ENCODE data around the gene CACNA1F. TPM values are rescaled to one million over a fixed set of nuclear protein-coding genes. Genes with fewer than 3 reads are reported as not detected.

CACNA1F gene
- total RNA-seq, 1 donor from 2014 or later: 4.9 TPM

DNA sequence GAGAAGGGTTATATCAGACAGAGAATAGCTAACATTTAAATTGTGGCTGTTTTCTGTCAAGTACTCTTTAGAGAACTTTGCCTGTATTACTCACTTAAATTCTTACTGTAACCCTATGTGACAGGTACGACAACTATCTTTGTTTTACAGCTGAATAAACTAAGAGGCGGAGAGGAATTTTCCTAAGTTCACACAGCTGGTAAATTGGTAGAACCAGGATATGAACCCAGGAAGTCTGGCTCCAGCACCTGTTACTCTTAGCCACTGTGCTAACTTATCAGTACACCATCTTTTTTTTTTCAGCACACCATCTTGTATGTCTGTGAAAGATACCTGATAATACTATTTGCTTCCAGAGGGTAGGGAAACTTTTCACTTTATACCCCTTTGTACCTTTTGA, 31.1 kb downstream of the CACNA1F start:
- Histone ChIP-seq H3K9me3 (ENCODE audit: low read depth) (no peaks in the 10 kb centered on the region), H2AFZ (replicated peaks) (no peak overlapping the region), H3K9ac (no peak overlapping the region), H3K4me3 (no peak overlapping the region), H3K4me1 (no peaks in the 10 kb centered on the region), H3K79me2 (ENCODE audit: low read depth) (no peaks in the 10 kb centered on the region), H3K36me3 (no peaks in the 10 kb centered on the region), H3K27ac (no peak overlapping the region), H3K27me3 (peaks cover 21% of the 10 kb centered on the region), H3F3A (ENCODE audit: low read depth) (no peaks in the 10 kb centered on the region), H4K20me1 (ENCODE audit: low read depth) (no peaks in the 10 kb centered on the region), H3K4me2 (no peak overlapping the region)
- H3K4me3 Mint-ChIP-seq: no peak overlapping the region
- no peaks in the 10 kb centered on the region for H3K36me3 Mint-ChIP-seq
- H3K4me1 Mint-ChIP-seq: peaks cover 4% of the 10 kb centered on the region
- no peaks in the 10 kb centered on the region for H3K27me3 Mint-ChIP-seq (ENCODE audit: insufficient read depth, low read depth)
- peaks cover 5% of the 10 kb centered on the region for H3K9me3 Mint-ChIP-seq
- no peak overlapping the region for H3K27ac Mint-ChIP-seq
- DNase-seq (ENCODE audit: low spot score): no peak
- TF ChIP-seq, protein P1, sequence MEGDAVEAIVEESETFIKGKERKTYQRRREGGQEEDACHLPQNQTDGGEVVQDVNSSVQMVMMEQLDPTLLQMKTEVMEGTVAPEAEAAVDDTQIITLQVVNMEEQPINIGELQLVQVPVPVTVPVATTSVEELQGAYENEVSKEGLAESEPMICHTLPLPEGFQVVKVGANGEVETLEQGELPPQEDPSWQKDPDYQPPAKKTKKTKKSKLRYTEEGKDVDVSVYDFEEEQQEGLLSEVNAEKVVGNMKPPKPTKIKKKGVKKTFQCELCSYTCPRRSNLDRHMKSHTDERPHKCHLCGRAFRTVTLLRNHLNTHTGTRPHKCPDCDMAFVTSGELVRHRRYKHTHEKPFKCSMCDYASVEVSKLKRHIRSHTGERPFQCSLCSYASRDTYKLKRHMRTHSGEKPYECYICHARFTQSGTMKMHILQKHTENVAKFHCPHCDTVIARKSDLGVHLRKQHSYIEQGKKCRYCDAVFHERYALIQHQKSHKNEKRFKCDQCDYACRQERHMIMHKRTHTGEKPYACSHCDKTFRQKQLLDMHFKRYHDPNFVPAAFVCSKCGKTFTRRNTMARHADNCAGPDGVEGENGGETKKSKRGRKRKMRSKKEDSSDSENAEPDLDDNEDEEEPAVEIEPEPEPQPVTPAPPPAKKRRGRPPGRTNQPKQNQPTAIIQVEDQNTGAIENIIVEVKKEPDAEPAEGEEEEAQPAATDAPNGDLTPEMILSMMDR (IDR thresholded peaks at IDR 0.05): no peak
- TF ChIP-seq EZH2phosphoT487 (IDR thresholded peaks at IDR 0.05) (no peak), EZH2 (IDR thresholded peaks at IDR 0.05) (no peak)

DNA sequence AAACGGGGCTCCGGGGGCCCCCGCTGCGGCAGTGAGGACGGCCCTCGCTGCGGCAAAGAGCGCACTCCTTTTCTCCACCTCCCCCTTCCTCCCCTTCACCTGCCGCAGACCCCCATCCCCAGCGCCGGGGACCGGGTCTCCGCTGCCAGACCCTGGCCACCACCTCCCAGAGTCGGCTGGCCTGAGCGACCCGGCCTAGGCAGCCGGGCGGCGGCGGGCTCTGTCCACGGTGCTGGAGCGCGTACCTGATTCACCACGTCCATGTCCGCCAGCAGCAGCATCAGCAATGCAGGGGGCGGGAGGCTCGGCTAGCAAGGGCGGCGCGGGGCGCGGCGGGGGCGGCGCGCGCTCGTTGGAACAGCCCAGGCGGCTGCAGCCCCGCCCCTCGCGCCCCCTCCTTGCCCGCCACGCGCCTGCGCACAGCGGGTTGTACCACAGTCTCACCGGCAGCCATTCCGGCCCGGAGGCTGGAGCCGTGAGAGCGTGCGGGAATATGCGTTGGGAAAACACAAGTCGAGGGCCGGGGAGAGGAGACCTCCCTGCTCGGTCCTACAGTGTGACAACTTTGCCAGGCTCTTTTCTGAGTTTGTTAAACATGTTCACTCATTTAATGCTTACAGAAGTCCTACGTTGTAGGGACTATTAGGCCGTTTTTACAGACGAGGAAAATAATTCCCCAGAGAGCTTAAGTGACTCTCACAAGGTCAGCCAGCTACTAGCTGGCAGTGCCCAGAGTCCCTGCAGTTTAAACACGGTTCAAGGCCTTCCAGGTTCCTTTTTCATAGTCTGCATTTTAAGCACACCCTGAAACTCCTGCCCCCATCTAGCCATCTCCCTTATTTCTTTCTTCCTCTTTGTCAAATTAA, 33.0 kb downstream of the CACNA1F start, which contains the start of gene SYP:
Gene SYP (minus strand): TSS at position 288 of the 866 bp plus-strand sequence. CDS start 7 bp downstream, at position 281.
- Histone ChIP-seq H3F3A (ENCODE audit: low read depth) (no peaks in the 10 kb centered on the region), H3K27me3 (peaks cover 21% of the 10 kb centered on the region), H3K27ac (no peak within 1 kb of the TSS), H3K36me3 (no peaks in the 10 kb centered on the region), H3K9me3 (ENCODE audit: low read depth) (no peaks in the 10 kb centered on the region), H3K9ac (no peak within 1 kb of the TSS), H3K4me2 (peak within 1 kb of the TSS; percentile 71), H2AFZ (replicated peaks) (no peak within 1 kb of the TSS), H3K4me1 (no peaks in the 10 kb centered on the region), H3K4me3 (peak within 1 kb of the TSS; percentile 32), H4K20me1 (ENCODE audit: low read depth) (no peaks in the 10 kb centered on the region), H3K79me2 (ENCODE audit: low read depth) (no peaks in the 10 kb centered on the region)
- DNase-seq (ENCODE audit: low spot score): peak; percentile 92
- Mint-ChIP-seq H3K4me3 (peak within 1 kb of the TSS; percentile 72), H3K27ac (no peak within 1 kb of the TSS), H3K9me3 (peaks cover 5% of the 10 kb centered on the region), H3K4me1 (peaks cover 4% of the 10 kb centered on the region), H3K27me3 (ENCODE audit: insufficient read depth, low read depth) (no peaks in the 10 kb centered on the region), H3K36me3 (no peaks in the 10 kb centered on the region)
- TF ChIP-seq, protein P1 (IDR thresholded peaks at IDR 0.05): no peak
- TF ChIP-seq EZH2 (IDR thresholded peaks at IDR 0.05) (no peak), EZH2phosphoT487 (IDR thresholded peaks at IDR 0.05) (no peak)

DNA sequence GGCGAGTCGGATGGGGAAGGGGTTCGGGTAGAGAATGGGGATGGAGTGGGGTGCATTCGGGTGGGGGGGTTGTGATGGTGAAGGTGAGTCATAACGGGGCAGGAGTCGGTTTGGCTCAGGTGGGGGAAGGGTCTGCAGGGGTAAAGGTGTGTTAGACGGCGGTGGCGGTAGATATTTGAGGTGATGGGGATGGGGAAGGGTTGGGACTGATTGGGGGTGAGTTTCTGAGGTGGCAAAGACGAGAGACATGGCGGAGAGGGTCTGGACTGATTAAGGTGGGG, 33.9 kb downstream of the CACNA1F start:
- Histone ChIP-seq H4K20me1 (ENCODE audit: low read depth) (no peaks in the 10 kb centered on the region), H3K27me3 (peaks cover 21% of the 10 kb centered on the region), H3K79me2 (ENCODE audit: low read depth) (no peaks in the 10 kb centered on the region), H2AFZ (replicated peaks) (no peak overlapping the region), H3K4me1 (no peaks in the 10 kb centered on the region), H3K9ac (no peak overlapping the region), H3K9me3 (ENCODE audit: low read depth) (no peaks in the 10 kb centered on the region), H3K4me3 (no peak overlapping the region), H3K4me2 (no peak overlapping the region), H3K27ac (no peak overlapping the region), H3K36me3 (no peaks in the 10 kb centered on the region), H3F3A (ENCODE audit: low read depth) (no peaks in the 10 kb centered on the region)
- TF ChIP-seq, protein P1 (IDR thresholded peaks at IDR 0.05): no peak
- TF ChIP-seq EZH2phosphoT487 (IDR thresholded peaks at IDR 0.05) (no peak), EZH2 (IDR thresholded peaks at IDR 0.05) (no peak)
- no peak overlapping the region for H3K27ac Mint-ChIP-seq
- DNase-seq (ENCODE audit: low spot score): no peak
- H3K9me3 Mint-ChIP-seq: peaks cover 5% of the 10 kb centered on the region
- peak overlapping the region; percentile 72 for H3K4me3 Mint-ChIP-seq
- peaks cover 4% of the 10 kb centered on the region for H3K4me1 Mint-ChIP-seq
- H3K36me3 Mint-ChIP-seq: no peaks in the 10 kb centered on the region
- H3K27me3 Mint-ChIP-seq (ENCODE audit: insufficient read depth, low read depth): no peaks in the 10 kb centered on the region
